HL-60/S4 treated with retinoic acid at 250 ng/mL for 4 days and 3 days (cell line): Measurements from ENCODE around the gene RASSF8.

Experiments used
- in situ Hi-C: fragments of 300-500 bp; cut with MboI; formaldehyde crosslinking; loops from 2 replicates; pipeline ENCODE4 v1.7.0; 2022; ENCODE audit warnings: low sequenced_read_pairs

The RASSF8 gene, protein sequence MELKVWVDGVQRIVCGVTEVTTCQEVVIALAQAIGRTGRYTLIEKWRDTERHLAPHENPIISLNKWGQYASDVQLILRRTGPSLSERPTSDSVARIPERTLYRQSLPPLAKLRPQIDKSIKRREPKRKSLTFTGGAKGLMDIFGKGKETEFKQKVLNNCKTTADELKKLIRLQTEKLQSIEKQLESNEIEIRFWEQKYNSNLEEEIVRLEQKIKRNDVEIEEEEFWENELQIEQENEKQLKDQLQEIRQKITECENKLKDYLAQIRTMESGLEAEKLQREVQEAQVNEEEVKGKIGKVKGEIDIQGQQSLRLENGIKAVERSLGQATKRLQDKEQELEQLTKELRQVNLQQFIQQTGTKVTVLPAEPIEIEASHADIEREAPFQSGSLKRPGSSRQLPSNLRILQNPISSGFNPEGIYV

DNA sequence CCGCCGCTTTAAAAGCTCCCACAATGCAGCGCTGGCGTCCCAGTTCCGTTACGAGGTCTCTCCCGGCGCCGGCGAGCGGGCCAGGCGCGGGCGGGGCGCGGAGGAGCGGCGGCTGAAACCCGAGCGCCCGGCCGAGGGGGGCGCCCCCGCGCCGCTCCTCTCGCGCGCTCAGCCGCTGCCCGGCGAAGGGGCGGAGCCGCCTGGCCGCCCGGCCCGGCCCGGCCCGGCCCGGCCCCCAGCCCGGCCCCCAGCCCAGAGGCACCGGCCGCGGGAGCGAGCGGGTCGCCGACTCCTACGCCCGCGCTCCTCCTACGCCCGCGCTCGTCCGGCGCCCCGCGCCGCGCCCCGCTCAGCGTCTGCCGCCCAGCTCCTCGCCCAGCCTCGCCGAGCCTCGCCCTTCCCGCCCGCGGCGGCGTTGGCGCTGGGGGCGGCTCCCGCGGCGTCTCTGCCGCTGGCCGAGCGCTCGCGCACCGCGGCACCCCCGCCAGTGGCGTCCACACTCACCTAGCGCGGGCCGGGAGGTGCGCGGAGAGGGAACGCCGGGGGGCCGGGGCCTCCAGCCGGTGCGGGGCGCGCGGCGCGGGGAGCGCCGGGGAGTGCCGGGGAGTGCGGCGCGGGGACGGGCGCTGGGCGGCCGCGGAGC, at the start of gene RASSF8:
TSS of gene RASSF8 (plus strand) at position 255 of the 643 bp plus-strand sequence. CDS start 96,662 bp downstream, outside the sequence.
- in situ Hi-C loops, result no loop called here

DNA sequence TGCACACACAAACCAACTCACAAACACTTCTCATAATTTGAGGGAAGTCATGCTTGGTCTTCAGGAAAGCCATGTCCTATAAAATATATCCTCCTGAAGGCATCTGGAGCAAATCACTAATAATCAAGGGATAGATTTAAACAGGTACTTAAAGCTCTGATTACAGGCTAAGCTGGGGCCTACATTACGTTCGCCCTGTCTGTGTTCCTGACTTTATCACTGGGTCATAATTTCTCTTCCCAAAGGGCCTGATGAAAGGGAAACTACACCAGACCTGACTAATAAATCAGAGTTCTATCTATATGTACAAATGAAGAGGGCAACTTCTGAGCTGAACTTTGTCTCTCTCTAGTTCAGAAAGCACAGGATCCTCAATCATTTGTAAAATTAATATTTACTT, 43.9 kb upstream of the RASSF8 start:
- in situ Hi-C loops, result no loop called here

DNA sequence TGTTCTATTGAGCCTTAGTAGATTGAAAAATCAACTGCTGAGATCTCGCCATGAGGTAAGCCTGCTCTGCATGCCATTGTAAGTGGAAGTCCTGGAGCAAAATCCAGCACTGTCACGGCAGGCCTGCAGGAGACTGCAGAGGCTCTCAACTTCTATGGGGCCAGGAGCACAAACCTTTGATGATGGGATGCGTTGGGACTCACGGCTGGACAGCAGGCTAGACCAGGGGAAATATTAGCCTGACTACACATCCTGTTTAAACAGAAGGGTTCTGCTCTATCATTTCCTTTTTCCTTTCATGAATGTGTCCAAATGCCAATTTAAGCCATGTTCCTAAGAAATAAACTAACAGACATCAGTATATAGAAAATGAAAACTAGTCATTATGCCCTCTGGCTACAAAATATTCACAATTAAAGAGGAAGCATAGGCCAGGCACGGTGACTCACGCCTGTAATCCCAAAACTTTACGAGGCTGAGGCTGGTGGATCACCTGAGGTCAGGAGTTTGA, 33.9 kb upstream of the RASSF8 start:
- in situ Hi-C loops, result no loop called here

DNA sequence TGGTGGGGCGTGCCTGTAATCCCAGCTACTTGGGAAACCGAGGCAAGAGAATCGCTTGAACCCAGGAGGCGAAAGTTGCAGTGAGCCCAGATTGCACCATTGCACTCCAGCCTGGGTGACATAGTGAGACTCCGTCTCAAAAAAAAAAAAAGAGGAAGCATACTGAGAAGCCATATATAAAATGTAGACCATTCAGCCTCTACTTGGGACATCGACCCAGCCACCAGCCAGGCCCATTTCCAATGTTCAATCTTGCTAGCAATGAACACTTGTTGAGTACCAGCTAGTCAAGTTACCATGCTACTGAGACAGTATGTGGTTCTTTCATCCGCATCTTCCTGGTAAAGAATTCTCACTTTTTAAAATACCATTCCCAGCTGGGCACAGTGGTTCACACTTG, 33.4 kb upstream of the RASSF8 start:
- in situ Hi-C loops, result no loop called here

DNA sequence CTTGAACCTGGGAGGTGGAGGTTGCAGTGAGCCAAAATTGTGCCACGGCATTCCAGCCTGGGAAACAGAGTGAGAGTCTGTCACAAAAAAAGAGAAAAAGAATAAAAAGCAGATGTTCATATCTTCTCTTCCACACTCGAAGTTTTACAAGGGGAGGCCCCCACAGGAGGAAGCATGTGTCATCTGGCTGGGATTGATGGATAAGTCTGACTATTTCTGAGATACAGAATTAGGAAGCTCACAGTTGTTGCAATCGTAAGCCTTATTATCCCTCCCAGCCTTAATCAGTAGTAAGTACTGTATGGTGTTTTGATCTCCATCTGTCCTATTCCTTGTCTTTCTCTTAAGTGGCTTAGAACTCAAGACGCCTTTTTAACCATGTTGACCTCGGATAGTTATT, 31.9 kb upstream of the RASSF8 start:
- in situ Hi-C loops, result no loop called here

DNA sequence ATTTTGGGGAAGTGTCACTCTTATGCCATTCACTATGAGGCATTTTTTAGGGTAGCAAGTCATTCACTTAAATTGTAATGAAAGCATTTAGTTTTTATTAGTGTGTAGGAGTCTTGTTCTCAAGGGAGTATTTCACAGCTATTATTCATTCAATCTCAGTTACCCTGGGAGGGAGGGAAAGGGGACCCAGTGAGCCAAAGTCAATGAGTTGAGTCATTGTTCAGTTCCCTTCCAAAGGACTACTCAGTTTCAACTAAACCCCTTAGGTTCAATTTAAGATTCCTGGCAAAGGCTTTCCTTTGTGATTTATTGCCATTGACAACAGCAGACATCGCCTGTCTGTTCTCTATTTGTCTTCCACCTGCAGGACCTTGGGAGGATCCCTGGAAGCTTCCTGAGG, 29.3 kb upstream of the RASSF8 start:
- in situ Hi-C loops, result no loop called here

DNA sequence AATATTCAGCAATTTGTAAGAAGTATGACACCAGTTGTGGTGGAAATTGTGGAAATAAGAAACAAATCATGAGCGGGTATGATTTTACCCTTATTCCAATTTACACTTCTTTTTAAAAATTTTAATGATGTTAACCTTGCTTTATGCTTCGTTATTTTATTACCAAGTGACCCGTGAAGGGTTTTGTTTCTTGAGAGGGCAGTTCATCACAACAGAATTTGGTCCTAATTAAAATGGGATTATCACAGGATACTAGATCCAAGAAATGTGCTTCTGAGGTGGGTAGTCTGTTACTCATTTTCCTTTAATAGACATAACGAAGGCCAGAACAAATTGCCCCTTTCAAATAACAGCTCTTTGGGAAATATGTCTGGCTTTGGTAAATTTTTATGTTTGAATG, 25.5 kb upstream of the RASSF8 start:
- in situ Hi-C loops, result no loop called here

DNA sequence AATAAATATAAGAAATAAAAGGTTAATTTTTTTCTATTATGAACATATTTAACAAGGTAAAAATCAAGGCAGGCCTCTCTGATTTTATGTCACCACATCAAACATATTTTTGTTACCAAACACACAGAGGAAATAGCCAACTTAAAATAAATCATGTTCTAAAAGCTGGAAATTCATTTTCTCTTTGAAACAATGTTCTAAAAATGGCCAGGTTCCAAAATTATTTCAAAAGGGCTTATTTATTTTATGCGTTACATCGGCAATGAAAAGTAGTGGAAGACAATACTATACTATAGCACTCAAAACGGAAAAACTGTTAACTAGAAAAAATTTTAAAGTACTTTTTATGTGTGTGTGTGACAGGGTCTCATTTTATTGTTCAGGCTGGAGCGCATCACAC, 24.0 kb upstream of the RASSF8 start:
- in situ Hi-C loops, result no loop called here

DNA sequence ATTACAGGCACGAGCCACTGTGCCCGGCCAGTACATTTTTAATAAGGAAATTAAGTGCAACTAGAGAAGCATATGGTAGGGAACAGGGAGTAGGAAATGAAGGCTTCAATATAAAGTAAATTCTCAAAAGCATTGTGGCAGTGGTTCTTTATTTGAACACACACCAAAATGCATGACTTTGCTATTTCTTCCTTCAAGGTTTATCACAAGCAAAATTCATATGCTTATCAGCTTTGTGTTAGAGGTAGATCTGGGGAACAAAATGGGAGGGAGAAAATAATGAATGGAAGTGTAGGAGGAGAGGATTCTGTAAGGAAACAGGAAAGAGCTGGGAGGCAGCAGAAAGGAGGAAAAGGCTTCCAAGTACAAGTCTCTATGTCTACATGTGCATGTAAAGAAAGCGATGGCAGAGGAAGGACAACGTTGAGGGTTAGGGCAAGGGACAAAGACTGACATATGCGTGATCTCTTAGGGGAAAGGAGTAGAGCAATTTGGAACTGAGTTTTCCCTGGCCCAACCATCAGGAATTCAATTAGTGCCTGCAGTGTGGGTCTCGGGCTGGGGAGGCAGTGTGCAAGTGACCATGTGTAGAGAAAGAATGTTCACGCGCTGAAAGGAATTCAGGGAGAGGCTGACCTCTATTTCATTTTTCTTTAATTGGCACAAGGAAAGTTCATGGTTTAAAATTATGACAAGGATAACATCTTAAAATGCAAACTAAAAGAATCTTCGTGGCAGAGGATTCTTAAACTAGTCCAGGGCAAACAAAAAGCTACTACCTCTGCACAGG, 22.9 kb upstream of the RASSF8 start:
- in situ Hi-C loops, result no loop called here

DNA sequence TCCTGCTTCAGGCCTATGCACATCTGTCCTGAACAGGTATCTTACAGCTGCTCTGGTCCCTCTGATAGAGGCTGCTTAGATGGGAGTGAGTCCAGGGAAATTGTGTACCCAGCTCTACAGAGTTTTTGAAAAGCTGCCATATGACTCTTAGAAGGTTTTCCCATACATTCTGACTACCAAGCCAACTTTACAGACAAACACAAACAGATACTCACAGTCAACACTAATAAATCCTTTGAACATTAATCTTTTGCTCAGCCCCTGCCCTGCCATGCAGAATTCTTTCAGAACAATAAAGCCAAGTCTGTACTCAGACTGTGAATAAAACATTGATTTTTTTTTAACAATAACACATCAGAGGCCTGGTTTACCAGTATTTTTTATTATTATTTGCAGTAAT, 21.4 kb upstream of the RASSF8 start:
- in situ Hi-C loops, result no loop called here

DNA sequence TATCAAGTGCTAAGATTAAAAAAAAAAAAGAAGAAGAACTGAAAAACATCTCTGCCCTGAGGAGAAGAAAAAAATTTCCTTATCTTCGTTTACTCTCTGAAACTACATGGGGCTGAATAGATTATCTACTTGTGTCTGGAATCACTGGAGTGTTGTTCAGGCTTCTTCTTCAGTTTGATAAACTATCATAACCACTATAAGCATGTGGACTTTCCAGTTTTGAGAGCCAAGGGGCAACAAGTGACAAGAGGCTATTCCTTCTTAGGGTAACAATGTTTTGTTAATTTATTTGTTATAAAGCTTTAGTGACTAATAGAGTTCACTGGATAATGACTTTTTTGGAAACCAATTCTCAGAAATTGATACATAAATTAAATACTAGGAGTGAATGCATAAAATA, 19.9 kb upstream of the RASSF8 start:
- in situ Hi-C loops, result no loop called here

DNA sequence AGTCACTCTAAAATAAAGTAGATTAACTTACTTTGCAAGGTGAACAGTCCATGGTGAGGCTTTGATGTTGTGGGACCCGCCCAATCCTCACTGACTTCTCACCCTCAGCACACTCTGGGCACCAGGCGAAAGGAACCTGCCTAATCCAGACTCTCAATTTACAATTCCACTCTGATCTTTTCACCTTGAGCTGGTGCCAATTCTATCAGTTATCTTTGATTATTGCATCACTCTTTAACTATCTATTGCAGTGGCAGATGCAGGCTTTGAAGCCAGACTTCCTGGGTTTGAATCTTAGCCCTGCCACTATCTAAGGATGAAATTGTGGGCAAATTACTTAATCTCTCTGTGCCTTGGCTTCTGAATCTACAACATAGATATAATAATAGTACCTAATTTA, 18.9 kb upstream of the RASSF8 start:
- in situ Hi-C loops, result no loop called here

DNA sequence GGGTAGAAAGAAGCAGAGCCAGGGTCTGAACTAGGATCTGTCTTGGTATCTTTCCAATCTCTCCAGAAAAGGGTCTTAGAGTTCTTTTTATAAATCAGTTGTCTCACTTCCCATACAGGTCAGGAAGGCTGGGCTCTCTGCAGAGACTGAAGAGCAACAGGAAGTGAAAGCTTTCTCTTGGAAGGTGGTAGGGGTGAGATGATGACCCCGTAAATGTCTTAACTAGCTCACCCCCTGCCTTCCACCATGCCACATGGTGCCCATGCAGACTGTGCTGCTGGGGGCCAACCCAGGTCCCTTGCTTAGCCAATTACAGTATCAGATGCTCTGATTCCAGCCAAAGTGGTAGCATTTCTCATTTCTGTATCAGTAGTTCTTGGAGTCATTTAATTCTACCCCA, 17.6 kb upstream of the RASSF8 start:
- in situ Hi-C loops, result no loop called here

DNA sequence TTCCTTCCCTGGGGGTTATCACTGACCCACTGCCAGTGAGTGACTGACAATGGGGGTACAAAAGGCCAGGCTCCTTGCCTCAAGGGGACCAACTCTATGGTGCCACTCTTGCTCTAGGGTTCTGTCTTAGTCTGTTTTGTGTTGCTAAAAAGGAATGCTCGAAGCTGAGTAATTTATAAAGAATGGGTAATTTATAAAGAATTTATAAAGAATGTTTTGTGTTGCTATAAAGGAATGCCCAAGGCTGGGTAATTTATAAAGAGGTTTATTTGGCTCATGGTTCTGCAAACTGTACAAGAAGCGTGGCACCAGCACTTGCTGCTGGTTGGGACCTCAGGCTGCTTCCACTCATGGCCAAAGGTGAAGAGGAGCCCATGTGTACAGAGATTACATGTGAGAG, 15.8 kb upstream of the RASSF8 start:
- in situ Hi-C loops, result no loop called here

DNA sequence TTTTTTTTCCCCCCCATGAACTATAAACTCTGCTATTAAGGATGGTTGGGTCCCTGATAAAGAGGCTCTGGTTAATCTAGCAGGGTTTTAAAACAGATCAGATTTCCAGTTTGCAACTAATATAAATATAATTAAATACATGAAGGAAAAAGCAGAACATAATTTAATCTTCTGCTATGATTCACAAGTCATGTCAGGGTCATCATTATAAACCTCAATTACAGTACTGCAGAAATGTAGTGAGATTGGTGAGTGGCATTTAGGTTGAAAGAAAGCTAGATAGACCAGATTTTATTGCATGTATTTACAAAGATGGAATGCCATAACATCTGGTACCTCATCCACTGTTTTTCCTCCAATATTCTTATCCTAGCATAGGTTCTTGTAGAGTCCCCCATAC, 14.5 kb upstream of the RASSF8 start:
- in situ Hi-C loops, result no loop called here

DNA sequence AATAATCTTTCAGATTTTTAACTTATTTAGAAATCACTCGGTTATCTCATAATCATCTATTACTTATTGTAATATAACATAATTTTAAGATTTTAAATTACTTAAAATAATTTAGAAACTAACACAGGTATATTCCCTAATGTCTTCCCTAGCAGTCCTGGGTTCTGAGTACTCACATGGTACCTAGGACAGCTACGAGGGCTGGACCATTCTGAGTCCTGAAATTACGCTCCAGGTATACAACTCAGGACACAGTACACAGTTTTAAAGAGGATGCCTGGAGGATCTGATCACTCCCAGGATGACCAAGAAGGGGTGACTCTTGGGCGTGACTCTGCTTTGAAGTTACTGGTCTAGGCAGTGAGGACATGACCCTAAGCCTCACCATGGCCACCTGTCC, 9.1 kb upstream of the RASSF8 start:
- in situ Hi-C loops, result no loop called here

DNA sequence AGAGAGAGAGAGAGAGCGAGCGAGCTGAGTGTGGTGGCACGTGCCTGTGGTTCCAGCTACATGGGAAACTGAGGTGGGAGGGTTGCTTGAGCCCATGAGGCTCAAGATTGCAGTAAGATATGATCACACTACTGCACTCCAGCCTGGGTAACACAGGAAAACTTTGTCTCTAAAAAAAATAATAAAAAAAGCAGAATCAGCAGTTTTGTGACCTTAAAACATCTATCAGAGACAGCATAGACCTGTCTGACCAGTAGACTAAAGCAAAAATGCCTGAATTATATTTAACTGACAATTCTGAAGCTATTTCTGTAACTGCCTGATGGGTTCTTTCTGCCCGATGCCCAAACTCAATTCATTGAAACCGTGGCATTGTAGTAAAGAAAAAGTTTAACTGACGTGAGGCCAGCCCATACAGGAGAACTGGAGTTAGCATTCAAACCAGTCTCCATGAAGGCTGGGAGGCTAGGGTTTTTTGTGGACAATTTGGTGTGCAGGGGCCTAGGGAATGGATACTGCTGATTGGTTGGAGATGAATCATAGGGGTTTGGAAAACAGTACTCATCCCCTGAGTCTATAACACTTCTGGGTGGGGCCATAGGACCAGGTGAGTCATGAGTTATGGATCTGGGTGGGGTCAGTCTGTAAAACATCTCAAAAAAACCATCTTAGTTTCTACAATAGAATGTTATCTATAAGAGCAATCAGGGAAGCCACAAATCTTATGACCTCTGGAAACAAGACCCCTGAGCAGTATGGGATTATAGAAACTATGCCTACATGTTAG, 8.0 kb upstream of the RASSF8 start:
- in situ Hi-C loops, result no loop called here

DNA sequence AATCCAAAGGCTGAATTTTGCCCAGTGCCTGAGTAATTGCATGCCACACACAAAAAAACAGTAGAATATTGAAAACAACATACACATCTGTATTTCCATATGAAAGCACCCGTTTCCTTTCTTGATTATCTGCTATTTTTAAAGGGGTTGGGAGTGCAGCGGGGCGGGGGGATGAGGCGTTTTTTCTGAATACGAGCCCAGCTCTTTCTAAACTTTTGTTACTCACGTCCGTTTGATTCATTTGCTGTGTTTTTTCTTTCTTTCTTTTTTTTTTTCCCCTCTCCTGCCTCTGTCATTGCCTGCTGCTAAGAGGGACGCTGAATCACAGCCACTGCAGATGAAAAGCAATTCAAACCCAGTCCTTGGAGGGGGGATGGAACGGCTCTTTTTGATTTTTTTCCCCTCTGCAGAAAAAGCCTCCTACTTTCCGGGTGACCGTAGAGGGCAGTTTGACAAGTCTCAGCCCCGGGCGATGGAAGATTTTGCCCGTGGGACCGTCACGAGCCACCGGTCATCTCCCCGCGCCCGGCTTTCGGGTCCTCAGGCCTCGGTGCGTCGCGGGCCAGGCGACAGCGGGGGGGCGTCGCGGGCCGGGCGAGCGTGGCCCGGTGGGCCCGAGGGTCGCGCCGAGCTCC, 572 bp upstream of the RASSF8 start:
- in situ Hi-C loops, result no loop called here

DNA sequence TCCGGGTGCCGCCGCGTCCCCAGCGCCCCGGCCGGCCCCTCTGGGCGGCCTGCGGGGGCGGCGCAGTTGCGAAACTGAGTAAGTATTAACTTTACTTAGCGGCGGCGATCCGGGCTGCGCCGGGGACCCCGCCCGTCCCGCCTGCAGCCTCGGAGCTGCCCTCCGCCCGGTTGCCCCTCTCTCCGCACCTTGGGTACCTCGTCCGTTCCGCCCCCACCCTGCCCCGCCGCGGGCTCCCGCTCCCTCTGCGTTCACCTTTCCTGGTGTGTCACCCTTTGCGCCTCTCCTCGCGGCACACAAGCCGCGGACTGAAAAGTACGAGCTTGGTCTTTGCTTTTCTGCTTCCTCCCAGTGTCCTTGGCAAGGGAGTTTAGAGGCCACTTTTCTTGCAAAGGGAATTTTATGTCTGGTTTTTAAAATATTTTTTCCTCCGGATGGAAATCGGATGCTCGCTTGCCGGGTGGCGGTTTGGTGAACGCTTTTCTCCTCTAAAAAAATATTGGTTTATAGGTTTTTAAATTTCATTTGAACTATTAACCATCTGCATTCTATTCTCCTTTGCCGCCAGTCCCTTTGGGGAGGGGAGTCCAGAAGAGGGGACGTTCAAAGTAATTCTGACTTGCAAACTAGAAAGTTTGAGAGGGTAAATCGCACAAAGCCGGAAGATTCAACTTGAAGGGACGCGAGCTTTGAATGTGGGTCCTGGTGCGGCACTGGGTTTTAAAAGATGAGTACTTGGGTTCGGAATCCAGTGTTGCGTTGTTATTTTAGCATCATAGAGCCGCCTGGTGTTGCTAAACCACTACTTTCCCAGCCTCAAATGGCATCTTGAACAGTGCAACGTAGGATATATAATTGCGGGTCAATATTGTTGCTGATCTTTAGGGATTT, 834 bp downstream of the RASSF8 start:
- in situ Hi-C loops, result no loop called here
